ENCODE measurements around the gene COG4.

COG4 gene

GRCh38 chr16:70478169-70478568, 45.2 kb downstream of the COG4 start:
- DNase-seq, result no peak

DNA sequence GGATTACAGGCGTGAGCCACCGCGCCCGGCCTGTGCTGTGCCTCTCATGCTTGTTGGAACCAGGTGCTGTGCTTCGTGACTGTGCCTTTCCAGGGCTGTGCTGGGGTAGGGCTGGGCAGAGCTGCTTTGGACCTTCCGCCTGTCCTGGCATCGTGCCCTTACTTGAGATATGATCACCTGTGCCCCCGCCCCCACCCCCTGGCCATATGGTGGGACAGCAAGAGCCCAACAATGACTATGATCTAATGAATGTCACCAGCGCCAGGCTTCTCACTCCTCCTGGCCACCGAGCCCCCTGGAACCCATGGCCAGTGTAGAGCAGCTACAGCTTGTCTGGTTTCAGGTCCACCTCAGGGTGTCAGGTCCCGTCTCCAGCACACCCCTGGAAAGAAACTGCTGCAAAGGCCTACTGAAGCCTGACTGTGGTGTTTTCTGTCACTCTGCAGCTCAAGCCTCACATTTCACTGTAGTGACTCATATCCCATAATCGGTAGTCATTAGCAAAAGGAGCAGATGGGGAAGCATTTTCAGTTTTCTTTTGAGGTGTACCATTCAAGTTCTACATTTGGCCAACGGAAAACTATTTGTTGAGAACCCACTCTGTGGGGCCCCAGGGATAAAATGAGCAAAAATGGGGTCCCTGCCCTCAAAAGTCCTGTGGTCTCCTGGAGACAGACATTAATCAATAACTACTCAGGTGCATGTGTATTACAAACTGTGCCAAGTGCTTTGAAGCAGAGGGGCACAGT, 46.9 kb downstream of the COG4 start:
- peak; percentile 50 for DNase-seq

- no peak for DNase-seq
Measured at GRCh38 chr16:70475054-70475871, 48.1 kb downstream of the COG4 start.

DNA sequence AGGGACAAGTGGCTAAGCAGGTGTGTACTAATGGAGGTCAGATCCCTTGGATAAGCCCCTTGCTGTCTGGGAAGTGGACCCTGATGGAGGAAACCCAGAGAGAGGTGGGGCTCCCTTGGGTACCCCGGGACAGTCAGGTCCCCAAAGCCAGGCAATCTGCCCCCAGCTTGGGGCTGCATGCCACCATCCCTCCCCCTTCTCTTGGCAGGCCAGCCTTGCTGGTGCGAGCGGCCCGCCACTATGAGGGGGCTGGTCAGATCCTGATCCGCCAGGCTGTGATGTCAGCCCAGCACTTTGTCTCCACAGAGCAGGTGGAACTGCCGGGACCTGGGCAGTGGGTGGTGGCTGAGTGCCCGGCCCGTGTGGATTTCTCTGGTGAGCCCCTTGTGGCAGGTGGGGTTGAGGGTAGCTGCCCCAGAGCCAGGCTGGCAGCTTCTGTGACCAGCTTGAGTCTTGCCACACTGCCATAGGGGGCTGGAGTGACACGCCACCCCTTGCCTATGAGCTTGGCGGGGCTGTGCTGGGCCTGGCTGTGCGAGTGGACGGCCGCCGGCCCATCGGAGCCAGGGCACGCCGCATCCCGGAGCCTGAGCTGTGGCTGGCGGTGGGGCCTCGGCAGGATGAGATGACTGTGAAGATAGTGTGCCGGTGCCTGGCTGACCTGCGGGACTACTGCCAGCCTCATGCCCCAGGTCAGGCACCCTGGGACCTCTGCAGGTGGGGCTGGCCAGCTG, 48.9 kb downstream of the COG4 start:
- no peak for DNase-seq

GRCh38 chr16:70473446-70474319, 49.7 kb downstream of the COG4 start:
- DNase-seq, result no peak

GRCh38 chr16:70472786-70473433, 50.4 kb downstream of the COG4 start:
- DNase-seq, result no peak

DNA sequence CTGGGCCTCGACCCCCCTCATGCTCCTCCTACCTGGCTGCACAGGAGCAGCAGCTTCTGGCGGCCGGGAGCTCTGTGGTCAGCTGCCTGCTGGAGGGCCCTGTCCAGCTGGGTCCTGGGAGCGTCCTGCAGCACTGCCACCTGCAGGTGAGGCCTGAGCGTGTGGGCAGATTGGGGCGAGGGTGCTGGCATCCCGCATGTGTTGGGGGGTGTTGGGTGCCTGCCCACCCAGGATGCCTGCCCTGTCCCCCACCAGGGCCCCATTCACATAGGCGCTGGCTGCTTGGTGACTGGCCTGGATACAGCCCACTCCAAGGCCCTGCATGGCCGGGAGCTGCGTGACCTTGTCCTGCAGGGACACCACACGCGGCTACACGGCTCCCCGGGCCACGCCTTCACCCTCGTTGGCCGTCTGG, 52.4 kb downstream of the COG4 start:
- DNase-seq, result no peak

DNA sequence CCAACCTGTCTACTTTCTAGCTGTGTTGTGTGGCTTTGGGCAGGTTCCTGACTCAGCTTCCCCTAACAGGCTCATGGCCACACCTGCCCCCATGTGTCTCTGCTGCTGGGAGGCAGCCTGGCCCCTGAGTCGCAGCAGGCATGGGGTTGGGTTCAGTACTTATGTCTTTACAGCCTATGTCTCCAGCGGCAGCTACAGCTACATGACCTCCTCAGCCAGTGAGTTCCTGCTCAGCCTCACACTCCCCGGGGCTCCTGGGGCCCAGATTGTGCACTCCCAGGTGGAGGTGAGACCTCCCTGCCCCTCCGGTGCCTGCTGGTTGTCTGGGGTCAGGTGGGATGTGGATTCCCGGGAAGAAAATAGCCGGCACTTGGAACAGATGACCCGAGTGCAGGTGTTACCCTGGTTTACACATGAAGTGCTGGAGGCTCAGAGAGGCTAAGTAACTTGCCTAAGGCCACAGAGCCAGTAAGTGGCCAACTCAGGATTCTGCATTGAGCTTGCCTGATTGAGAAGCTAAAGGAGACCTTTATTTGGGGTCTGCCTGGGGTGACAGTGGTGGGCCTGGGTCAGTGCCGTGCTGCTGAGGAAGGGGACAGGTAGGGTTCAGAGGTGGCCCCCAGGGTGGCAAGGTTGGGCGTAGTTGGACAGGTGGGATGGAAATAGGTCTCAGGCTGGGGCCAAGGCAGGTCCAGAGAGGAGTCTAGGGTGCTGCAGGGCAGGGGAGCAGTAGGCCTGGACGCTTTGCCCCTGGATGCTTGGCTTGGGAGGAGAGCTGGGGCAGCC, 53.0 kb downstream of the COG4 start:
- DNase-seq, result no peak

DNA sequence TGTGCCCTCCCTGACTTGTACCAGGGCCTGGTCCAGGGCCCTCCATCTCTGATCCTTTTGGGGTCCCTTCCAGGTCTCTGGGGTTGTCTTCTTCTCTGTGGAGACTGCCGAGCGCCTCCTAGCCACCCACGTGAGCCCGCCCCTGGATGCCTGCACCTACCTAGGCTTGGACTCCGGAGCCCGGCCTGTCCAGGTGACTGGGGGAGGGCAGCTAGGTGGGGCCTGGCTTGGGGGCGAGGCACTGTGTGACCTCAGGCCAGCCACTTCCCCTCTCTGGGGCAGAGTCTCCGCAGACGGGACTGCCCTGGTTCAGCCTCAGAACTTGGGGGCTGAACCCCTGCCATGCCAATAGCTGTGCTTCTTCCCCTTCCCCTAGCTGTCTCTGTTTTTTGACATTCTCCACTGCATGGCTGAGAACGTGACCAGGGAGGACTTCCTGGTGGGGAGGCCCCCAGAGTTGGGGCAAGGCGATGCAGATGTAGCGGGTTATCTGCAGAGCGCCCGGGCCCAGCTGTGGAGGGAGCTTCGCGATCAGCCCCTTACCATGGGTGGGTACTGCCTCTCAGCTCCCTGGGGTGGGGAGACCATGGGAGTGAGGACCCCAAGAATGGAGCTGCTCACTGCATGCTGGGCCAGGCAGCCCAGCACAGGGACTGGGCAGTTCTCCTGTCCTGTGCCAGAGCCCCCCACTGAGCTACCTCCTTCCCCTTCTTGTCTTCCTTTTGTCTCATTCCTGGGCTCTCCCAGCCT, 54.4 kb downstream of the COG4 start:
- DNase-seq, result no peak

GRCh38 chr16:70467608-70468007, 55.7 kb downstream of the COG4 start:
- no peak for DNase-seq

DNA sequence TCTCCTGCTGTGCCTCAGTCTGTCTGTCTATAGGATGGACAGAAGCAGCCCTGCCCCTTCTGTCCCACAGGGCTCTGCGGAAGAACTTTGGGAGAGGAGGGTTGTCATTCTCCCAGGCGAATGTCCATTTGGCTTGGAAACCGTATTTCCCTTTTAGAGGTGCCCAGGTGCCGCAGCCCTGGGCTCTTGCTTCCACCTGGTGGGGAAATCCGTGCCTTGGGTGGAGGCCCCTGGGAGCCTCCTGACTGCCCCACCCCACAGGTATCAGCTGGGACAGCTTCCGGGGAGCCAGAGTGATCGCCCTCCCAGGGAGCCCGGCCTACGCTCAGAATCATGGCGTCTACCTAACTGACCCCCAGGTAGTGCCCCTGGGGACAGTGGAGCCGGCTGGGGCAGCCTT, 56.2 kb downstream of the COG4 start:
- DNase-seq, result no peak

- no peak for DNase-seq
Measured at GRCh38 chr16:70466805-70467076, 56.6 kb downstream of the COG4 start.

DNA sequence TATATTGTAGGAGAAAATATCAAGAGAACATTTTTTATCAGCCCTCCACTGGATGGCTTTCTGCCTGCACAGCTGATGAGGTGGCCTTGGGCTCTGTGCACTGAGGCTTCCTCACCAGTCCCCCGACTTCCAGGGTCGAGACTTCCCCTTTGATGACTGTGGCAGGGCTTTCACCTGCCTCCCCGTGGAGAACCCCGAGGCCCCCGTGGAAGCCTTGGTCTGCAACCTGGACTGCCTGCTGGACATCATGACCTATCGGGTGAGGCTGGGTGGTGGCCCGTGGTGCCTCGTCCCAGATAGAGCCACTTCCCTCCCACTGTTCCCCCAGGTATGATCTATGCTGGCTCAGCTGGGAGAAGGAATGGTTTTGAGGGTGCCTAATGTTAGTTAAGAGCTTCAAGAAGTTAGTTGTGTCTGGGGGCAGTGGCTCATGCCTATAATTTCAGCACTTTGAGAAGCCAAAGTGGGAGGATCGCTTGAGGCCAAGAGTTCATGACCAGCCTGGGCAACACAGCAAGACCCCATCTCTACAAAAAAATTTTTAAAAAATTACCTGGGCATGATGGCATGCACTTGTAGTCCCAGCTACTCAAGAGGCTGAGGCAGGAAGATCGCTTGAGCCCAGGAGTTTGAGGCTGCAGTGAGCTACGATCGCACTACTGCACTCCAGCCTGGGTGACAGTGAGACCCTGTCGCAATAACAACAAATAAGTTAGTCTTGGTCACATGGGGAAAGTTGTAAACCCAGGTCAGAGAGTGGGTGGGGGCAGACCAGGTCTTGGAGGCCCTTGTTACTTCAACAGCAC, 57.2 kb downstream of the COG4 start:
- no peak for DNase-seq

DNA sequence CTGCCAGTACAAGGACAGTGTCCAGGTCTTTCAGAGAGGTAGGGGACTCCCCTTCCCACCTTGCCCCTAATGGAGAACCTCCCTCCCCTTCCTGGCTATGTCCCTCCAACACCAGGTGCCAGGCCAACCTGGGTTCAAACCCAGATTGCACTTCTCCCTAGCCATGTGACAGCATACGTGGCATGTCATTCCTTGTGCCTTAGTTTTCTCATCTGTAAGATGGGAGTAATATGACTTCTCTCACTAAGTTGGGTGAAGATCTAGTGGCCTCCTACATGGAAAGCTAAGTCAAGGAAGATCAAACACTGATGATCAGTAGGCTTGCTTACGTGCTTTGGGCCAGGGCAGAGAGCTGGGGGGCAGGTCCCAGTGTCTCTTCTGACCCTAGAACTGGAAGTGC, 60.1 kb downstream of the COG4 start:
- DNase-seq, result no peak

DNA sequence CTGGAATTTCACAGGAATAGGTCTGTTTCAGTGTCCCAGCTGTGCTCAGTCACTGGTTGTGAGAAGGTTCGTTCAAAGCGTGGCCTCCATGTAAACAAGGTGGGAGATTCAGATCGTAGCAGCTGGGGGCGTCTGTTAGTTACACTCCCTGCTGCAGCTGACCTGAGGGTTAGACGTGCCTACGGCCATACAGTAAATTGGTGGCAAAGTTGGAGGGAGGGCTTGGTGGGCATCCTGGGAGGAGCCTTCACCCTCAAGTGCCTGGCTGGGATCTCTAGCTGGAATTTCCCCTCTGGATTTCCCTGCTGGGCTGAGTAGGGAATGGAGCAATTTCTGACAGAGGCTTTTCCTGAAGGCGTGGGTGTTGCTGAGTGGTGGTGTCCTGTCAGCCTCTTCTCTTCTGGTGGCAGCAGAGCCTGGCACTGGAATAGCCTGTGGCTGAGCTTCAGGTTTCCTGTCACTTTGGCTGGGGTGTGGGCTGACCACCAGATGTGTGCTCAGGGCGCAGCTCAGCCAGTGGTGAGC, 62.6 kb downstream of the COG4 start:
- no peak for DNase-seq

DNA sequence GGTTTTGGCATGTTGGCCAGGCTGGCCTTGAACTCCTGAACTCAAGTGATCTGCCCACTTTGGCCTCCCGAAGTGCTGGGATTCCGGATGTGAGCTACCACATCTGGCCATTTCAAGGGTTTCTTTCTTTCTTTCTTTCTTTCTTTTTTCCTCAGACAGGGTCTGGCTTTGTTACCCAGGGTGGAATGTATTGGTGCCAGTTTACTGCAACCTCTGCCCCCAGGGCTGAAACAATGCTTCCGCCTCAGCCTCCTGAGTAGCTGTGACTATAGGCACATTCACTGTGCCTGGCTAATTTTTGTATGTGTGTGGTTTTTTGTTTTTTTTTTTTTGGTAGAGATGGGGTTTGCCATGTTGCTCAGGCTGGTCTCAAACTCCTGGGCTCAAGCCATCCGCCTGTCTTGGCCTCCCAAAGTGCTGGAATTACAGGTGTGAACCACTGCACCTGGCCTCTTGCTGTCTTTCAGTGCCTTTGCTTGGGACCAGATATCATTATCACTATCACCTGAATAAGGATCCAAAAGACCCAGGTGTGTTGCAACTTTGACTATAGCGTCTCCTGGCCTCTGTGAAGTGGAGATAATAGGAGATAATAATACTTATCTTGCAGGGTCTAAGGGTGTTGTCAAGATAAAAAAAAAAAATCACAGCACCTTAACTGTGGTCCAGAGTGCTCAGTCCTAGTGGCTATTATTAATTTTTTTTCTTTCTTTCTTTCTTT, 65.7 kb downstream of the COG4 start:
- DNase-seq, result no peak

DNA sequence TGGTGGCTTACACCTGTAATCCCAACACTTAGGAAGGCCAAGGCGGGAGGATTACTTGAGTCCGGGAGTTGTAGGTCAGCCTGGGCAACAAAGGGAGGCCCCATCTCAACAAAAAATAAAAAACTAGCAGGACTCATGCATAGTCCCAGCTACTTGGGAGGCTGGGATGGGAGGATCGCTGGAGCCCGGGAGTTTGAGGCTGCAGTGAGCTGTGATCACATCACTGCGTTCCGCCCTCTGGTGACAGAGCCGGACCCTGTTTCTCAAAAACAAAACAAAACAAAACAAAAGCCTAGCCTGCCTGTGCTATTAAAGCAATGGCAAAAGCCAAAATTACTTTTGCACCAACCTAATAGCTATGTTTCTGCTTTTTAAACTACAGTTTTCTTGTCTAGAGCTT, 67.4 kb downstream of the COG4 start:
- no peak for DNase-seq

GRCh38 chr16:70454222-70455034, 68.9 kb downstream of the COG4 start, which contains the start of gene FCSK:
FCSK (plus strand) TSS chr16:70454595; CDS start chr16:70463191, 8,596 bp downstream.
- peak; percentile 67 for DNase-seq

All from NCI-H1694 treated with DMSO at 0.1 percent for 48 hours (cell line).